GM18502 (cell line): Measurements from ENCODE around the gene EREG.
"Not testable (repeated sequence)": the region's sequence is repeated elsewhere in the genome, so short reads cannot be mapped to it uniquely, and the experiment has no call there.

Experiments
- ATAC-seq: cut with Tn5 transposase; IDR thresholded peaks from one replicate; pipeline ENCODE4 v1.9.1; 2021; ENCODE audit warnings: mild to moderate bottlenecking; ENCODE audit not compliant: unreplicated experiment, poor library complexity

The EREG gene

DNA sequence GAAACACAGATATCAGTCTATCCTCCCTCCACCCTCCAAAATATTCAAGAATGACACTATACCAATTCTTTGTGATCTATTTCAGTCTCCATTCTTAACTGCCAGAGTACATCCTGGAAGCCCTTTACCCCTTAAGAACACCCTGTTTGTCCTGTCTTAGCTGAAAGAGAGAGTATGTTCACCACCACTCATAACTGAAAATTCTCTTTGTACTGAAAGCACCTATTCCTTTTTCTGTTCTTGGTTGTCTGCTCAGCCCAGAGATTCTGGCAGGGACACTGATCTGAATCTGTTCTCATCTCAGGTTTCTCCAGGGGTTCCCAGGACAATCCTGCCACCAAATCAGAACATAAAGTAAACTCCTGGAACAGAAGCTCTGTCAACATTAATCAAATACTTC, 25.4 kb upstream of the EREG start:
- no peak for ATAC-seq

DNA sequence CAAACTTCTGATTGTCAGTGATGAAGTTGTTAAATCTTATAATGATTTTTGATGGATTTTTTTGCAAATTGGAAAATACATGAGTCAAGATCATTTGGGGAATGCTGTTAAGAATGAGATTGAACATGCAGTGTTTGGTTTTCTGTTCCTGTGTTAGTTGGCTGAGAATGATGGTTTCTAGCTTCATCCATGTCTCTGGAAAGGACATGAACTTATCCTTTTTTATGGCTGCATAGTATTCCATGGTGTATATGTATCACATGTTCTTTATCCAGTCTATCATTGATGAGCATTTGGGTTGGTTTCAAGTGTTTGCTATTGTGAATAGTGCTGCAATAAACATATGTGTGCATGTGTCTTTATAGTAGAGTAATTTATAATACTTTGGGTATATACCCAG, 24.5 kb upstream of the EREG start:
- ATAC-seq: not testable (repeated sequence)

DNA sequence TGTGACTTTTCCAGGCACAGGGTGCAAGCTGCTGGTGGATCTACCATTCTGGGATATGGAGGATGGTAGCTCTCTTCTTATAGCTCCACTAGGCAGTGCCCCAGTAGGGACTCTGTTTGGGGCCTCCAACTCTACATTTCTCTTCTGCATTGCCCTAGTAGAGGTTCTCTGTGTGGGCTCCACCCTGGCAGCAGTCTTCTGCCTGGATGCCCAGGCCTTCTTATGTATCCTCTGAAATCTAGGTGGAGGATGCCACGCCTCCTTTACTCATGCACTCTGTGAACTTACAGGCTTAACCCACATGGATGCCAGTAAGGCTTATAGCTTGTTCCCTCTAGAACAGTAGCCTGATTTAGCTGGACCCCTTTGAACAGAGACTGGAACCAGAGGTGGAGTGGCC, 20.9 kb upstream of the EREG start:
- no peak for ATAC-seq

DNA sequence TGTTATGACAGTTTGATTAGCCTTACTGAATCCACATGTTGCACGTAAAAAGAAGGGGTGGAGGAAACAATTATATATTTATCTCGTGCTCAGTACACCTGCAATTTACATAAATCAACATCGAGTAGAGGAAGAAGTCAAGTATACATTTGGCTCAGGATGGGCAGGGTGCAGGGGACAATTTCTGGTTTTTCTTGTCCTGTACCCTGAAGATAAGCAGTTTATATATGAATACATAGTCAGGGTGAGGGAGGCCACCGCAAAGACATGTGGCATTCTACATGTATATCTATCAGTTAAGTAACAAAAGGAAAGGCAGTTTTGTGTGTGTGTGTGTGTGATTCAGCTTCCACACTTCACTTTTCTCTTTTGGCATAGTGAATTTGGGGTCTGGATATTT, 11.1 kb upstream of the EREG start:
- no peak for ATAC-seq

DNA sequence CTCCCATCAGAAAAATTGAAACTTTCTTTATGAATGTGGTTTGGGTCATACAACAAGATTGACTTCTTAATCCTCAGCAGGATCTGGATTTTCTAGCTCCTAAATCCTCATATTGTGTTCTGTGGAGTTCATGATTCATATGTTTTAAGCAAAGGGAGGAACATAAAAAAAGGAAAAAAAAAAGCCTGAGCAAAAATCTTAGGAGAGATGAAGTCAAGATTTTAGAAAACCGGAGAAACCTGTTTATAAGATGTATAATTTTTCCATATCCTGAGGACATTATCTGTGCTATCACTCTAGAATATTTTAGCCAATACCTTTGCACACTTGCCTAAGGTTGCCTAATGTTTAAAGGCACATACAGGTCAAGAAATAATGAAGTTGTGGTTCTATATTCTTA, 7.0 kb upstream of the EREG start:
- no peak for ATAC-seq

- ATAC-seq: no peak
These were observed 3.3 kb upstream of the EREG start for GRCh38 chr4:74361671-74362070.

- ATAC-seq: no peak
These were observed 2.6 kb upstream of the EREG start for GRCh38 chr4:74362347-74362746.

- peak; percentile 12 for ATAC-seq
These were observed 691 bp upstream of the EREG start for GRCh38 chr4:74364256-74364651.

GRCh38 chr4:74365761-74366160, 816 bp downstream of the EREG start:
- ATAC-seq: no peak

GRCh38 chr4:74366367-74366911, 1.5 kb downstream of the EREG start:
- ATAC-seq: peak; percentile 34

DNA sequence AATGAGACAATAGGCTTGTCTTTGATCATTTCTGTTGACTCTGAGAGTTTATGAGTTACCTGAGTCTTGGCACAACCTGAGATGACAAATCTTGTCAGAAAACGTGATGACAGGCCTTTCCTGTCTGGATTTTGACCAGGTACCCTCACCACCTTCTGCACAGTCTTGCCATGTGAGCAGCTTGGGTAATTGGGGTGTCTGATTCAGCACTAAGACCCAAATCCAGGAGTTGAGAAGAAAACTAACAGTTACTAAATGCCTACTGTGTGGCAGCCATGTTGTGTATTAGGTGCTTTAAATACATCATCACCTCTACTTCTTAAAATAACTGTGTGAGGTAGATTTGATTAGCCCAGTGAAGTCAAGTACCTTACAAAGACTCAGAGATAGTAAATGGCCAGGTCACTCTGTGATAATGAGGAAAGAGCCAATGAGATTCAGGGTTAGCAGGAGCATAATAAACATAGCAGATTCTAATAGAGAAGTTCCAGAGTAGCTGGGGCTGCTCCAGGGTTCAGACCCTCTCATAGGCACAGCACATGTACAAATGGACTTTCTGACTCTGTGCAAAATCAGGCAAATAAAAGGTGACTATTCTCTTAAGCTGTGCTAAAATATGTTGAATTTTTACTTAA, 2.8 kb downstream of the EREG start:
- no peak for ATAC-seq

DNA sequence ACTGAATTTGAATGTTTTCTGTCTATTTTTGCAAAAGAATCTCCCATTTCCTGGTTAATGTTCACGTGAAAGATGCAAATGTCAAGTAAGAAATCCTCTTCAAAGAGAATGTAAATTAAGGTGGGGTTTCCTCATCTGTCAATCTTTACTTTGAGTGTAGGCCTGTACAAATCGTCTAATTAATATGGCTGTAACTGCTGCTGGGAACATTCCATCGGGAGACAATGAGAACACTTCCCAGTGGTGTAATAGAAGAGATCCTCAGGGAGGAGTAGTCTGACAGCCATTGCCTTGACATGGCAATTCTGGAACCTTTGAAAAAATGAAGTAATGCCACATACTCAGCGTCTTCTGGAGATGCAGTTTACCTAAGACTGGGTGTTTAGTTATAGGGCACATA, 3.7 kb downstream of the EREG start:
- ATAC-seq: no peak

- ATAC-seq: no peak
These were observed 4.9 kb downstream of the EREG start for GRCh38 chr4:74369855-74370254.

DNA sequence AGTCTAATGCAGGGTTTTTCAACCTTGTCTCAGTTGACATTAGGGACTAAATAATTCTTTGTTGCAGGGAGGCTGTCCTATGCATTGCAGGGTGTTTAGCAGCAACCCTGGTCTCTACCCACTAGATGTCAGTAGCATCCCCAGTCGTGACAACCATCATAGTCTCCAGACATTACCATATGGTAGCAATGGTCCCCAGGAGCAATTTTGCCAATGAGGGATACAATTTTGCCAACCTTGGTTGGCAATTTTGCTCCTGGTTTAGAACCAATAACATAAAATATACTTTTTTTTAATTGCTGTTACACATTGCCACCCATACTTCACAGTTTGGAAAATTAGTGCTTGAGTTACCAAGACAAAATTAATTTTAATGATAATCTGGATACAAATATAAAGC, 6.0 kb downstream of the EREG start:
- peak; percentile 91 for ATAC-seq

- ATAC-seq: no peak
These were observed 9.2 kb downstream of the EREG start for GRCh38 chr4:74374128-74374527.

- ATAC-seq: no peak
These were observed 9.8 kb downstream of the EREG start for GRCh38 chr4:74374561-74375327.

- no peak for ATAC-seq
These were observed 11.0 kb downstream of the EREG start for GRCh38 chr4:74375824-74376426.

DNA sequence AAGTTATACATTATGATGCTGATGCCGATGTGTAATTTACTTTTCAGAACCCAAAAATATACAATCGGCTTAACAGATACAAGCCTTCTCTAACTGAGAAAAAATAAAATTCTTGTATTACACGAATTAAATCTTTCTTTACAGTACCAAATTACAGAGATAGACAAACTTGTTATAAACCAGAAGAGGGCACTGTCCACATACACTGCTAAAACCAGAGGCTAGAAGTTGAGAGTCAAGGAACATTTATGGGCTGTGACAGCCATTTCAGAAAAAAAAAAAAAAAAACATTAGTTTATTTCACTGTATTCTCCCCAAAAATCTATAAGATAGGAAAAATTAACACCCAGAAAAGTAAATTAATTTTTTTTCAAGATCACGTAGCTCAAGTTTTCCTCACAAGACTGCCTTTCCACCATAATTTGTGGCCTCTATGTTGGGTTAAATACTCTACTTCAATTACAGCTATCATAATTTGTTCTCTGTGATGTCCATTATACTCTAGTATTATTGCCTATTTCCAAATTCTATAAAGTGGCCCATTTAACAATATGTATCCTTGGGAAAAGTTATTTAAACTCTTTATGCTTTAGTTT, 12.0 kb downstream of the EREG start:
- no peak for ATAC-seq

GRCh38 chr4:74377714-74378113, 12.8 kb downstream of the EREG start:
- ATAC-seq: no peak

GRCh38 chr4:74378573-74378972, 13.6 kb downstream of the EREG start:
- no peak for ATAC-seq

DNA sequence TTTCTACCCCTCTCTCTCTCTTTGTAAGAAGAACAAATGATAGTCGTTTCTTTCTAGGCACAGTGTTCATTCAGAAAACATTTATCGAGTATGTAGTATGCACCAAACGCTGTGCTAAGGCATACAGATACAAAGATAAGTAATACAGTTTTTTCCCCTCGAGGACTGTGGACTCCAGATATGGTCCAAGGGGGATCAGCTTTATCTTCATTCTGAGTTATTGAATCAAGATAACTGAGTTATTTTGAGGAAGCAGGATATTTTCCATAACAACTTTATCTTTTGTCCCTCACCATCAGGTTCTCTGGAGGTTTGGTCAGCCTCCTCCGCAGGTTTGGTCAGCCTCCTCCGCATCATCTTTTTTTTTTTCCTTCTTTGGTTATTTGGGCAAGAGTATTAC, 15.0 kb downstream of the EREG start:
- no peak for ATAC-seq
